T follicular helper cell (primary cell): ENCODE data around the gene UBQLN1.
"Not testable (repeated sequence)": the region's sequence is repeated elsewhere in the genome, so short reads cannot be mapped to it uniquely, and the experiment has no call there.

Source experiments
- DNase-seq: peaks from one replicate; pipeline ENCODE4 v3.0.0-alpha.2; 2020; ENCODE audit warnings: low read depth

Gene UBQLN1

GRCh38 chr9:83630938-83631457, 76.8 kb downstream of the UBQLN1 start:
- no peak for DNase-seq

GRCh38 chr9:83629433-83630104, 78.2 kb downstream of the UBQLN1 start:
- no peak for DNase-seq

- DNase-seq = no peak
Measured at GRCh38 chr9:83628540-83628939, 79.2 kb downstream of the UBQLN1 start.

- DNase-seq = no peak
Measured at GRCh38 chr9:83625178-83625577, 82.6 kb downstream of the UBQLN1 start.

GRCh38 chr9:83623679-83624076, 84.1 kb downstream of the UBQLN1 start:
- no peak for DNase-seq

GRCh38 chr9:83622939-83623678, 84.6 kb downstream of the UBQLN1 start, which contains the start of gene IDNK:
IDNK (plus strand) TSS chr9:83623143; CDS start chr9:83623172, 29 bp downstream.
- peak; percentile 42 for DNase-seq

- peak; percentile 48 for DNase-seq
Measured at GRCh38 chr9:83622433-83622938, 85.3 kb downstream of the UBQLN1 start.

- DNase-seq = peak; percentile 7
Measured at GRCh38 chr9:83620841-83621636, 86.7 kb downstream of the UBQLN1 start.

- DNase-seq = no peak
Measured at GRCh38 chr9:83617299-83617698, 90.5 kb downstream of the UBQLN1 start.

- not testable (repeated sequence) for DNase-seq
Measured at GRCh38 chr9:83613298-83613697, 94.5 kb downstream of the UBQLN1 start.
